CD4-positive, CD25-positive, alpha-beta regulatory T cell (primary cell): Measurements from ENCODE around the gene RNH1. TPM values are rescaled to one million over a fixed set of nuclear protein-coding genes. Genes with fewer than 3 reads are reported as not detected.
"Not testable (repeated sequence)": the region's sequence is repeated elsewhere in the genome, so short reads cannot be mapped to it uniquely, and the experiment has no call there.

Source experiments
- ATAC-seq, 2 donors: fragments of 150-1000 bp; cut with Tn5 transposase; one replicate each; pipeline ENCODE4 v1.10.0; 2021; ENCODE audit warnings: low read depth in 2 of 2, moderate number of reproducible peaks in 2 of 2, moderate library complexity in 1 of 2
- DNase-seq, 3 donors: peaks; one replicate each; pipeline versions ENCODE4 v3.0.0 to v3.0.0-alpha.2; 2012 to 2022; ENCODE audit warnings: mixed read lengths in 1 of 3
- H3K27ac ChIP-seq: one replicate; pipeline ENCODE4 v1.7.0; 2013; ENCODE audit warnings: mild to moderate bottlenecking, low read length; ENCODE audit not compliant: insufficient read depth, poor library complexity, severe bottlenecking
- H3K27me3 ChIP-seq: one replicate; pipeline ENCODE4 v1.7.0; 2013; ENCODE audit warnings: low read length; ENCODE audit not compliant: control insufficient read depth, insufficient read depth
- H3K36me3 ChIP-seq: one replicate; pipeline ENCODE4 v1.7.0; 2013; ENCODE audit warnings: mild to moderate bottlenecking, low read length, moderate library complexity; ENCODE audit not compliant: control insufficient read depth, insufficient read depth
- H3K4me1 ChIP-seq: 2 replicates; pipeline ENCODE4 v1.7.0; 2013; ENCODE audit warnings: mild to moderate bottlenecking, low read length; ENCODE audit not compliant: insufficient read depth, control insufficient read depth, poor library complexity, severe bottlenecking
- H3K4me3 ChIP-seq: one replicate; pipeline ENCODE4 v1.7.0; 2013; ENCODE audit warnings: low read depth, mild to moderate bottlenecking, low read length, moderate library complexity
- H3K9me3 ChIP-seq, 2 experiments: 1 replicate in 1 of 2; 2 replicates in 1 of 2; pipeline ENCODE4 v1.7.0; 2013; ENCODE audit warnings: low read length in 2 of 2, mild to moderate bottlenecking in 1 of 2, moderate library complexity in 1 of 2; ENCODE audit not compliant: control insufficient read depth in 2 of 2
- H3K27ac Mint-ChIP-seq, 3 donors: one replicate each; pipeline ENCODE4 v1.8.0; 2020 to 2022; ENCODE audit warnings: mild to moderate bottlenecking in 3 of 3, mixed read lengths in 3 of 3, moderate library complexity in 2 of 3
- H3K27me3 Mint-ChIP-seq: one replicate; pipeline ENCODE4 v1.8.0; 2022; ENCODE audit warnings: mild to moderate bottlenecking, mixed read lengths
- H3K36me3 Mint-ChIP-seq: one replicate; pipeline ENCODE4 v1.8.0; 2020; ENCODE audit warnings: mixed read lengths
- H3K4me1 Mint-ChIP-seq, 4 donors: one replicate each; pipeline ENCODE4 v1.8.0; 2020 to 2022; ENCODE audit warnings: mixed read lengths in 4 of 4, mild to moderate bottlenecking in 1 of 4
- H3K4me3 Mint-ChIP-seq, 4 donors: one replicate each; pipeline ENCODE4 v1.8.0; 2020 to 2022; ENCODE audit warnings: mild to moderate bottlenecking in 4 of 4, mixed read lengths in 4 of 4, moderate library complexity in 3 of 4
- H3K9me3 Mint-ChIP-seq, 7 donors: one replicate each; pipeline ENCODE4 v1.8.0; 2020 to 2022; ENCODE audit warnings: mixed read lengths in 7 of 7, mild to moderate bottlenecking in 3 of 7, moderate library complexity in 2 of 7
- polyA plus RNA-seq, 4 donors: library from polyadenylated mRNA; unstranded; fragments of 300-500 nt; fragmentation: Illumina TruSeq; gene quantifications; one replicate each; pipeline ENCODE4 v1.2.3, GENCODE V29; 2021
- total RNA-seq: library from RNA; stranded (reverse); gene quantifications from one replicate; pipeline ENCODE4 v1.2.3, GENCODE V29; 2022

The RNH1 gene
- total and polyA plus RNA-seq, 5 donors from 2014 or later = 112 to 155 (median 133) TPM

GRCh38 chr11:521177-521688 is 14.2 kb upstream of the RNH1 start:
- Mint-ChIP-seq H3K27me3 (no peaks in the 10 kb centered on the region), H3K4me1 (peaks cover 0 to 8% (median 3%) of the 10 kb centered on the region in 4 donors), H3K27ac (no peak overlapping the region), H3K4me3 (peak overlapping the region in 1 of 4 donors; percentile 32), H3K9me3 (peaks cover 0 to 4% (median 0%) of the 10 kb centered on the region in 7 donors), H3K36me3 (peaks cover 3% of the 10 kb centered on the region)
- H3K4me3 ChIP-seq = no peak overlapping the region
- ATAC-seq (no peak), DNase-seq (no peak)
- H3K9me3 ChIP-seq = peaks cover 0 to 5% of the 10 kb centered on the region in 2 experiments
- H3K27ac ChIP-seq = no peak overlapping the region
- peaks cover 4% of the 10 kb centered on the region for H3K4me1 ChIP-seq
- no peaks in the 10 kb centered on the region for H3K27me3 ChIP-seq
- H3K36me3 ChIP-seq = no peaks in the 10 kb centered on the region

GRCh38 chr11:520428-521176 is 13.6 kb upstream of the RNH1 start:
- DNase-seq = no peak
- H3K4me3 ChIP-seq = no peak overlapping the region
- H3K27me3 Mint-ChIP-seq = no peaks in the 10 kb centered on the region
- peaks cover 0 to 5% of the 10 kb centered on the region in 2 experiments for H3K9me3 ChIP-seq
- peaks cover 0 to 8% (median 3%) of the 10 kb centered on the region in 4 donors for H3K4me1 Mint-ChIP-seq
- H3K4me1 ChIP-seq = peaks cover 4% of the 10 kb centered on the region
- no peak overlapping the region for H3K27ac Mint-ChIP-seq
- H3K27ac ChIP-seq = no peak overlapping the region
- peaks cover 3% of the 10 kb centered on the region for H3K36me3 Mint-ChIP-seq
- no peaks in the 10 kb centered on the region for H3K27me3 ChIP-seq
- H3K4me3 Mint-ChIP-seq = peak overlapping the region in 1 of 4 donors; percentile 32
- no peaks in the 10 kb centered on the region for H3K36me3 ChIP-seq
- H3K9me3 Mint-ChIP-seq = peaks cover 0 to 4% (median 0%) of the 10 kb centered on the region in 7 donors
- ATAC-seq = no peak

GRCh38 chr11:518463-519202 is 11.6 kb upstream of the RNH1 start:
- Mint-ChIP-seq H3K4me3 (peak overlapping the region in 3 of 4 donors; percentile 81 to 86 (median 85)), H3K27ac (peak overlapping the region in 2 of 3 donors; percentile 61 to 92)
- peaks cover 4% of the 10 kb centered on the region for H3K4me1 ChIP-seq

GRCh38 chr11:516918-517685 is 10.1 kb upstream of the RNH1 start:
- H3K27me3 ChIP-seq, H3K4me1 Mint-ChIP-seq, H3K27ac Mint-ChIP-seq, H3K4me3 Mint-ChIP-seq, H3K9me3 ChIP-seq, H3K36me3 Mint-ChIP-seq, H3K27ac ChIP-seq, H3K27me3 Mint-ChIP-seq, H3K36me3 ChIP-seq, DNase-seq, H3K4me1 ChIP-seq, H3K4me3 ChIP-seq, H3K9me3 Mint-ChIP-seq, ATAC-seq: not testable (repeated sequence)

More at GRCh38 chr11:518463-519202, 11.6 kb upstream of the RNH1 start:
- ATAC-seq (peak; percentile 93 to 97), DNase-seq (peak; percentile 81 to 90 (median 87))
- peak overlapping the region; percentile 63 for H3K27ac ChIP-seq
- H3K36me3 ChIP-seq = no peaks in the 10 kb centered on the region
- Mint-ChIP-seq H3K36me3 (peaks cover 8% of the 10 kb centered on the region), H3K27me3 (no peaks in the 10 kb centered on the region), H3K4me1 (peaks cover 0 to 8% (median 3%) of the 10 kb centered on the region in 4 donors), H3K9me3 (peaks cover 0 to 4% (median 0%) of the 10 kb centered on the region in 7 donors)
- H3K9me3 ChIP-seq = peaks cover 0 to 5% of the 10 kb centered on the region in 2 experiments
- H3K4me3 ChIP-seq = peak overlapping the region; percentile 53
- H3K27me3 ChIP-seq = no peaks in the 10 kb centered on the region

GRCh38 chr11:516400-516799 is 9.4 kb upstream of the RNH1 start:
- no peaks in the 10 kb centered on the region for H3K36me3 ChIP-seq
- Mint-ChIP-seq H3K27me3 (no peaks in the 10 kb centered on the region), H3K27ac (no peak overlapping the region), H3K4me1 (peaks cover 0 to 8% (median 3%) of the 10 kb centered on the region in 4 donors), H3K9me3 (peaks cover 0 to 4% (median 0%) of the 10 kb centered on the region in 7 donors), H3K4me3 (peak overlapping the region in 1 of 4 donors; percentile 53), H3K36me3 (peaks cover 11% of the 10 kb centered on the region)
- no peak for DNase-seq
- no peak for ATAC-seq
- no peaks in the 10 kb centered on the region for H3K27me3 ChIP-seq
- peaks cover 4% of the 10 kb centered on the region for H3K4me1 ChIP-seq
- no peak overlapping the region for H3K4me3 ChIP-seq
- peaks cover 0 to 5% of the 10 kb centered on the region in 2 experiments for H3K9me3 ChIP-seq
- H3K27ac ChIP-seq = no peak overlapping the region

DNA sequence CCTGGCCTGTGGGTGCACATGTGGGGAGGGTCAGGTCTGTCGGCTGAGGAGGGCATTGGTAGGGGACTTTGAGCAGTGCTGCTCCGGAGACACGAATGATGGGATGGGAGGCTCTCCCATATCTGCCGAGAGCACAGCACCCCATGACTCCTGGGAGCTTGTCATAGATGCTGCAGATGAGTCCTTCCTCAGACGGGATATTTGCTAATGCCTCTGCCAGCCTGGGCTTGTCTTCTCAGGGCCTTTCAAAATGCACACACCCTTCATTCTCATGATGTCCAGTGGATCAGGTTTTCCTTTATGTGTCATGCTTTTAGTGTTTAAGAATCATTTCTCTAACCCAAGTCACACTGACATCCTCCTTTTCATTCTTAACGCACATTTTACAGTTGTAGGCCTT is 8.1 kb upstream of the RNH1 start:
- H3K27ac Mint-ChIP-seq = no peak overlapping the region
- ATAC-seq (no peak), DNase-seq (no peak)
- peak overlapping the region in 2 of 4 donors; percentile 52 to 69 for H3K4me3 Mint-ChIP-seq
- peaks cover 13% of the 10 kb centered on the region for H3K36me3 Mint-ChIP-seq
- peaks cover 0 to 4% (median 0%) of the 10 kb centered on the region in 7 donors for H3K9me3 Mint-ChIP-seq
- no peak overlapping the region for H3K27ac ChIP-seq
- no peaks in the 10 kb centered on the region for H3K27me3 Mint-ChIP-seq
- H3K9me3 ChIP-seq = peaks cover 0 to 5% of the 10 kb centered on the region in 2 experiments
- H3K27me3 ChIP-seq = no peaks in the 10 kb centered on the region
- H3K4me3 ChIP-seq = no peak overlapping the region
- no peaks in the 10 kb centered on the region for H3K36me3 ChIP-seq
- H3K4me1 Mint-ChIP-seq = peaks cover 0 to 6% (median 3%) of the 10 kb centered on the region in 4 donors
- H3K4me1 ChIP-seq = peaks cover 4% of the 10 kb centered on the region

- Mint-ChIP-seq H3K4me3 (peak overlapping the region in 1 of 4 donors; percentile 52), H3K4me1 (peaks cover 0 to 6% (median 3%) of the 10 kb centered on the region in 4 donors), H3K27me3 (no peaks in the 10 kb centered on the region), H3K9me3 (peaks cover 0 to 4% (median 0%) of the 10 kb centered on the region in 7 donors), H3K27ac (no peak overlapping the region), H3K36me3 (peaks cover 17% of the 10 kb centered on the region)
- Histone ChIP-seq H3K4me3 (no peak overlapping the region), H3K27me3 (no peaks in the 10 kb centered on the region), H3K27ac (no peak overlapping the region), H3K9me3 (peaks cover 0 to 5% of the 10 kb centered on the region in 2 experiments), H3K36me3 (no peaks in the 10 kb centered on the region), H3K4me1 (peaks cover 4% of the 10 kb centered on the region)
- DNase-seq (no peak), ATAC-seq (no peak)
These were observed 7.6 kb upstream of the RNH1 start for GRCh38 chr11:514606-515005.
